GF-D8 (cell line): ENCODE measurements around the gene TUBB4A.

ENCODE experiments used
- DNase-seq: peaks from one replicate; lab custom pipeline; 2025; lab: John Stamatoyannopoulos, UW

TUBB4A gene

GRCh38 chr19:6494438-6495036 lies 7.6 kb downstream of the TUBB4A start:
- no peak for DNase-seq

- no peak for DNase-seq
Measured at GRCh38 chr19:6491802-6492592, 10.1 kb downstream of the TUBB4A start.

- no peak for DNase-seq
Measured at GRCh38 chr19:6490134-6490533, 12.0 kb downstream of the TUBB4A start.

- no peak for DNase-seq
Measured at GRCh38 chr19:6489278-6490061, 12.6 kb downstream of the TUBB4A start.

GRCh38 chr19:6484831-6485230 lies 17.3 kb downstream of the TUBB4A start:
- no peak for DNase-seq

GRCh38 chr19:6484230-6484629 lies 17.9 kb downstream of the TUBB4A start:
- DNase-seq, result no peak

- DNase-seq, result no peak
Measured at GRCh38 chr19:6483235-6483634, 18.9 kb downstream of the TUBB4A start.

GRCh38 chr19:6482343-6482686 lies 19.8 kb downstream of the TUBB4A start:
- no peak for DNase-seq

- DNase-seq, result peak; percentile 43
Measured at GRCh38 chr19:6481541-6482342, 20.4 kb downstream of the TUBB4A start, which contains the start of gene DENND1C. Gene DENND1C (minus strand): TSS chr19:6481787. CDS start chr19:6481695, 92 bp downstream.

GRCh38 chr19:6480848-6481415 lies 21.2 kb downstream of the TUBB4A start:
- no peak for DNase-seq

- DNase-seq, result no peak
Measured at GRCh38 chr19:6479836-6480398, 22.2 kb downstream of the TUBB4A start.

GRCh38 chr19:6478815-6479214 lies 23.3 kb downstream of the TUBB4A start:
- no peak for DNase-seq

- no peak for DNase-seq
Measured at GRCh38 chr19:6476896-6477431, 25.1 kb downstream of the TUBB4A start.

- no peak for DNase-seq
Measured at GRCh38 chr19:6476155-6476895, 25.8 kb downstream of the TUBB4A start.

- no peak for DNase-seq
Measured at GRCh38 chr19:6475321-6476108, 26.6 kb downstream of the TUBB4A start.

GRCh38 chr19:6473647-6474046 lies 28.5 kb downstream of the TUBB4A start:
- DNase-seq, result no peak

- DNase-seq, result no peak
Measured at GRCh38 chr19:6472713-6473112, 29.4 kb downstream of the TUBB4A start.

GRCh38 chr19:6471076-6471475 lies 31.0 kb downstream of the TUBB4A start:
- DNase-seq, result no peak

- DNase-seq, result no peak
Measured at GRCh38 chr19:6470173-6470572, 31.9 kb downstream of the TUBB4A start.

- DNase-seq, result no peak
Measured at GRCh38 chr19:6467384-6467783, 34.7 kb downstream of the TUBB4A start.
